Stomach (tissue), 4 donors: ENCODE measurements around the gene NDST1.

Experiments
- EP300 ChIP-seq: sonication (generic); formaldehyde crosslinking; IDR thresholded peaks from one replicate; pipeline ENCODE4 v1.6.1; 2017; ENCODE audit warnings: antibody characterized with exemption
- POLR2A ChIP-seq, 4 donors: fragments of 450-650 bp; IDR thresholded peaks; one replicate each; pipeline ENCODE4 v1.6.1; 2016; ENCODE audit warnings: antibody characterized with exemption in 4 of 4, control low read depth in 2 of 4, mild to moderate bottlenecking in 1 of 4, moderate library complexity in 1 of 4
- POLR2AphosphoS5 ChIP-seq, 3 donors: sonication (generic); formaldehyde crosslinking; IDR thresholded peaks; one replicate each; pipeline ENCODE4 v1.6.1; 2016; ENCODE audit warnings: antibody characterized with exemption in 3 of 3
- TF ChIP-seq, protein P1 (sequence below), 7 experiments: fragments of 450-650 bp in 4 of 7; fragments of 200-600 bp in 3 of 7; sonication (generic) in 3 of 7; IDR thresholded peaks; one replicate each; pipeline ENCODE4 v1.5.1; 2016 to 2019; ENCODE audit warnings: antibody characterized with exemption in 7 of 7, control low read depth in 2 of 7, mild to moderate bottlenecking in 1 of 7

DNA sequence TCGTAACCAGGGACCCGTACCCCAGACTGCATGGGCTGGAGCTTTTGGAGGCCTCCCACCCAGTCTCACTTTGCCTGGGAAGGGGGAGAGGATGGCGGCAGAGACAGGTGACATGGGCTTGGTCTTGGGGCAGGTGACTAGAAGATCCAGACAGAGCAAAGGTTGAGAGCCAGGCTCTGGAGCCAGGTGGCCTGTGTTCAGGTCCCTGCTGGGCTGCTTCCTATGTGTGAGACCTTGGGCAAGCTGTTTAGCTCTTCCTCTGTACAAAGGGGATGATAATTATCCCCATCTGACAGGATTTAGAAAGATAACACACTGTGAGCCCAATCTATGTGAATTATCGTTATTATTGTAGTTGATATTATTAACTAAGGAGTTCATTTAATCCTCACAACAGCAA, 16.1 kb upstream of the NDST1 start:
- TF ChIP-seq POLR2AphosphoS5 (IDR thresholded peaks at IDR 0.05), result no peak
- no peak for TF ChIP-seq POLR2A (IDR thresholded peaks at IDR 0.05)
- TF ChIP-seq, protein P1, sequence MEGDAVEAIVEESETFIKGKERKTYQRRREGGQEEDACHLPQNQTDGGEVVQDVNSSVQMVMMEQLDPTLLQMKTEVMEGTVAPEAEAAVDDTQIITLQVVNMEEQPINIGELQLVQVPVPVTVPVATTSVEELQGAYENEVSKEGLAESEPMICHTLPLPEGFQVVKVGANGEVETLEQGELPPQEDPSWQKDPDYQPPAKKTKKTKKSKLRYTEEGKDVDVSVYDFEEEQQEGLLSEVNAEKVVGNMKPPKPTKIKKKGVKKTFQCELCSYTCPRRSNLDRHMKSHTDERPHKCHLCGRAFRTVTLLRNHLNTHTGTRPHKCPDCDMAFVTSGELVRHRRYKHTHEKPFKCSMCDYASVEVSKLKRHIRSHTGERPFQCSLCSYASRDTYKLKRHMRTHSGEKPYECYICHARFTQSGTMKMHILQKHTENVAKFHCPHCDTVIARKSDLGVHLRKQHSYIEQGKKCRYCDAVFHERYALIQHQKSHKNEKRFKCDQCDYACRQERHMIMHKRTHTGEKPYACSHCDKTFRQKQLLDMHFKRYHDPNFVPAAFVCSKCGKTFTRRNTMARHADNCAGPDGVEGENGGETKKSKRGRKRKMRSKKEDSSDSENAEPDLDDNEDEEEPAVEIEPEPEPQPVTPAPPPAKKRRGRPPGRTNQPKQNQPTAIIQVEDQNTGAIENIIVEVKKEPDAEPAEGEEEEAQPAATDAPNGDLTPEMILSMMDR (IDR thresholded peaks at IDR 0.05), result no peak
- no peak for TF ChIP-seq EP300
